ENCODE measurements around the gene ATG12.

Gene ATG12

GRCh38 chr5:115857626-115858349, 16.4 kb upstream of the ATG12 start:
- H3K79me2 ChIP-seq (ENCODE audit: insufficient read depth, low read length): no peaks in the 10 kb centered on the region
- H3F3A ChIP-seq (ENCODE audit: insufficient read depth, low read length): no peaks in the 10 kb centered on the region
- H2AFZ ChIP-seq (ENCODE audit: low read length): no peak overlapping the region
- H3K4me2 ChIP-seq (ENCODE audit: low read length): no peak overlapping the region
- TF ChIP-seq, protein P1, sequence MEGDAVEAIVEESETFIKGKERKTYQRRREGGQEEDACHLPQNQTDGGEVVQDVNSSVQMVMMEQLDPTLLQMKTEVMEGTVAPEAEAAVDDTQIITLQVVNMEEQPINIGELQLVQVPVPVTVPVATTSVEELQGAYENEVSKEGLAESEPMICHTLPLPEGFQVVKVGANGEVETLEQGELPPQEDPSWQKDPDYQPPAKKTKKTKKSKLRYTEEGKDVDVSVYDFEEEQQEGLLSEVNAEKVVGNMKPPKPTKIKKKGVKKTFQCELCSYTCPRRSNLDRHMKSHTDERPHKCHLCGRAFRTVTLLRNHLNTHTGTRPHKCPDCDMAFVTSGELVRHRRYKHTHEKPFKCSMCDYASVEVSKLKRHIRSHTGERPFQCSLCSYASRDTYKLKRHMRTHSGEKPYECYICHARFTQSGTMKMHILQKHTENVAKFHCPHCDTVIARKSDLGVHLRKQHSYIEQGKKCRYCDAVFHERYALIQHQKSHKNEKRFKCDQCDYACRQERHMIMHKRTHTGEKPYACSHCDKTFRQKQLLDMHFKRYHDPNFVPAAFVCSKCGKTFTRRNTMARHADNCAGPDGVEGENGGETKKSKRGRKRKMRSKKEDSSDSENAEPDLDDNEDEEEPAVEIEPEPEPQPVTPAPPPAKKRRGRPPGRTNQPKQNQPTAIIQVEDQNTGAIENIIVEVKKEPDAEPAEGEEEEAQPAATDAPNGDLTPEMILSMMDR (IDR thresholded peaks at IDR 0.05; ENCODE audit: low read length): no peak
- TF ChIP-seq EZH2 (IDR thresholded peaks at IDR 0.05; ENCODE audit: borderline replicate concordance, low read length): no peak
- H3K9ac ChIP-seq (ENCODE audit: low read length): no peak overlapping the region
- no peaks in the 10 kb centered on the region for H3K9me2 ChIP-seq (ENCODE audit: low read depth, low read length)
- no peaks in the 10 kb centered on the region for H3K36me3 ChIP-seq (ENCODE audit: insufficient read depth, low read length)
- H3K4me3 ChIP-seq (ENCODE audit: low read depth, low read length, poor library complexity, severe bottlenecking): no peak overlapping the region
- peaks cover 4% of the 10 kb centered on the region; the same call in 1 of the 2 replicates for H3K9me3 ChIP-seq (ENCODE audit: low read length)
- H4K20me1 ChIP-seq (ENCODE audit: insufficient read depth, low read length): no peaks in the 10 kb centered on the region
- no peak overlapping the region for H3K27ac ChIP-seq (ENCODE audit: low read depth, low read length, poor library complexity, severe bottlenecking)
- no peaks in the 10 kb centered on the region for H3K27me3 ChIP-seq (ENCODE audit: insufficient read depth, low read length)
- H3K4me1 ChIP-seq (ENCODE audit: insufficient read depth, low read length, severe bottlenecking): peaks cover 7% of the 10 kb centered on the region

GRCh38 chr5:115857057-115857479, 15.7 kb upstream of the ATG12 start:
- Histone ChIP-seq H3K79me2 (ENCODE audit: insufficient read depth, low read length) (no peaks in the 10 kb centered on the region), H3K9ac (ENCODE audit: low read length) (no peak overlapping the region), H2AFZ (ENCODE audit: low read length) (no peak overlapping the region), H4K20me1 (ENCODE audit: insufficient read depth, low read length) (no peaks in the 10 kb centered on the region), H3F3A (ENCODE audit: insufficient read depth, low read length) (no peaks in the 10 kb centered on the region), H3K9me3 (ENCODE audit: low read length) (peaks cover 4% of the 10 kb centered on the region; the same call in 1 of the 2 replicates), H3K4me1 (ENCODE audit: insufficient read depth, low read length, severe bottlenecking) (peaks cover 7% of the 10 kb centered on the region), H3K27ac (ENCODE audit: low read depth, low read length, poor library complexity, severe bottlenecking) (no peak overlapping the region), H3K36me3 (ENCODE audit: insufficient read depth, low read length) (no peaks in the 10 kb centered on the region), H3K9me2 (ENCODE audit: low read depth, low read length) (no peaks in the 10 kb centered on the region), H3K4me2 (ENCODE audit: low read length) (no peak overlapping the region), H3K4me3 (ENCODE audit: low read depth, low read length, poor library complexity, severe bottlenecking) (no peak overlapping the region), H3K27me3 (ENCODE audit: insufficient read depth, low read length) (no peaks in the 10 kb centered on the region)
- no peak for TF ChIP-seq EZH2 (IDR thresholded peaks at IDR 0.05; ENCODE audit: borderline replicate concordance, low read length)
- TF ChIP-seq, protein P1 (IDR thresholded peaks at IDR 0.05; ENCODE audit: low read length): no peak

DNA sequence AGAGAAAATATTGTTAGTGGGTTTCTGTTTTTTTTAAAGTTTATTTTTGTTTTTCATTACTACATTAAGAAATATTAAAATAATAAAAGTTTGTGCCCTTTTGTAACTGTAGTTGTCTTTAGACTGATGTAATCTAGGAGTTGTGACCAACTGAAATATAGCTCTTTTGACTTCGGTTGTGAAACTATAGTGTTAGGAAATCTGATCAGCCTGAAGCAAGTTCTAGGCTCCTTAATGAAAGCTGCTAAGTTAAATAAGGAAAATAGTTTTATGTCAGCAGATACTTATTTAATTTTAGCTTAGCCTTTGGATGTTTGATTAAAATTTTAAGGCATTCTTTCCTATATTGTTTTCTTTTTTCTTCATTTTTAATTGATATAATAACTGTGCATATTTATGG, 14.6 kb upstream of the ATG12 start:
- H3K9me2 ChIP-seq (ENCODE audit: low read depth, low read length): no peaks in the 10 kb centered on the region
- no peak overlapping the region for H3K27ac ChIP-seq (ENCODE audit: low read depth, low read length, poor library complexity, severe bottlenecking)
- H3K27me3 ChIP-seq (ENCODE audit: insufficient read depth, low read length): no peaks in the 10 kb centered on the region
- H3K36me3 ChIP-seq (ENCODE audit: insufficient read depth, low read length): no peaks in the 10 kb centered on the region
- peaks cover 7% of the 10 kb centered on the region for H3K4me1 ChIP-seq (ENCODE audit: insufficient read depth, low read length, severe bottlenecking)
- no peaks in the 10 kb centered on the region for H3F3A ChIP-seq (ENCODE audit: insufficient read depth, low read length)
- H3K9ac ChIP-seq (ENCODE audit: low read length): no peak overlapping the region
- H4K20me1 ChIP-seq (ENCODE audit: insufficient read depth, low read length): no peaks in the 10 kb centered on the region
- H3K4me2 ChIP-seq (ENCODE audit: low read length): no peak overlapping the region
- no peak overlapping the region for H2AFZ ChIP-seq (ENCODE audit: low read length)
- no peak for TF ChIP-seq EZH2 (IDR thresholded peaks at IDR 0.05; ENCODE audit: borderline replicate concordance, low read length)
- TF ChIP-seq, protein P1 (IDR thresholded peaks at IDR 0.05; ENCODE audit: low read length): no peak
- H3K4me3 ChIP-seq (ENCODE audit: low read depth, low read length, poor library complexity, severe bottlenecking): no peak overlapping the region
- peaks cover 4% of the 10 kb centered on the region; the same call in 1 of the 2 replicates for H3K9me3 ChIP-seq (ENCODE audit: low read length)
- no peaks in the 10 kb centered on the region for H3K79me2 ChIP-seq (ENCODE audit: insufficient read depth, low read length)

Measured in OCI-LY1 (cell line).